GM23338 (cell line): ENCODE data around the gene DLG2. TPM values are rescaled to one million over a fixed set of nuclear protein-coding genes. Genes with fewer than 3 reads are reported as not detected.

Experiments
- ATAC-seq: fragments of 200-7000 bp; cut with Tn5 transposase; 3 replicates; pipeline ENCODE4 v1.9.1; 2020
- DNase-seq: peaks from one replicate; pipeline ENCODE4 v3.0.0-alpha.2; 2015; ENCODE audit warnings: low spot score
- H2AFZ ChIP-seq: fragments of 200-600 bp; sonication (generic); 2 replicates; pipeline ENCODE4 v1.8.0; 2016; ENCODE audit warnings: antibody characterized with exemption, mild to moderate bottlenecking, moderate library complexity
- H3F3A ChIP-seq: fragments of 200-600 bp; sonication (generic); replicated peaks from 2 replicates; pipeline ENCODE4 v1.8.0; 2017; ENCODE audit warnings: antibody characterized with exemption, mixed run types, low read depth
- H3K27ac ChIP-seq: fragments of 200-600 bp; sonication (generic); 2 replicates; pipeline ENCODE4 v1.6.1; 2016; ENCODE audit warnings: low read depth
- H3K27me3 ChIP-seq: fragments of 200-600 bp; sonication (generic); 2 replicates; pipeline ENCODE4 v1.8.0; 2016; ENCODE audit warnings: mild to moderate bottlenecking, mixed run types, moderate library complexity; ENCODE audit not compliant: insufficient read depth
- H3K36me3 ChIP-seq: fragments of 200-600 bp; sonication (generic); 2 replicates; pipeline ENCODE4 v1.8.0; 2016; ENCODE audit warnings: mild to moderate bottlenecking; ENCODE audit not compliant: insufficient read depth
- H3K4me1 ChIP-seq: fragments of 200-600 bp; sonication (generic); 2 replicates; pipeline ENCODE4 v1.8.0; 2016; ENCODE audit warnings: mild to moderate bottlenecking, moderate library complexity; ENCODE audit not compliant: insufficient read depth
- H3K4me2 ChIP-seq: fragments of 200-600 bp; sonication (generic); 2 replicates; pipeline ENCODE4 v1.7.1; 2017; ENCODE audit warnings: mixed run types
- H3K4me3 ChIP-seq: fragments of 200-600 bp; sonication (generic); 2 replicates; pipeline ENCODE4 v1.6.1; 2016; ENCODE audit warnings: mixed run types
- H3K79me2 ChIP-seq: fragments of 200-600 bp; sonication (generic); replicated peaks from 2 replicates; pipeline ENCODE4 v1.8.0; 2017; ENCODE audit warnings: mild to moderate bottlenecking; ENCODE audit not compliant: insufficient read depth
- H3K9me2 ChIP-seq: fragments of 200-600 bp; sonication (generic); 2 replicates; pipeline ENCODE4 v1.8.0; 2017; ENCODE audit not compliant: insufficient read depth
- H4K20me1 ChIP-seq: fragments of 200-600 bp; sonication (generic); replicated peaks from 2 replicates; pipeline ENCODE4 v1.8.0; 2017; ENCODE audit warnings: mild to moderate bottlenecking; ENCODE audit not compliant: insufficient read depth
- H3K27ac Mint-ChIP-seq: 2 replicates; pipeline ENCODE4 v1.8.0; 2020; ENCODE audit warnings: inconsistent platforms, mild to moderate bottlenecking, moderate library complexity, mixed read lengths
- H3K27me3 Mint-ChIP-seq: 3 replicates; pipeline ENCODE4 v1.8.0; 2022; ENCODE audit warnings: low read depth, mild to moderate bottlenecking, moderate library complexity, mixed read lengths, inconsistent platforms; ENCODE audit not compliant: insufficient read depth, poor library complexity
- H3K36me3 Mint-ChIP-seq: 3 replicates; pipeline ENCODE4 v1.8.0; 2021; ENCODE audit warnings: low read depth, mild to moderate bottlenecking, inconsistent platforms, moderate library complexity, mixed read lengths
- H3K4me1 Mint-ChIP-seq: 3 replicates; pipeline ENCODE4 v1.8.0; 2020; ENCODE audit warnings: mild to moderate bottlenecking, inconsistent platforms, mixed read lengths
- H3K4me3 Mint-ChIP-seq: 3 replicates; pipeline ENCODE4 v1.8.0; 2021; ENCODE audit warnings: moderate library complexity, mild to moderate bottlenecking, inconsistent platforms, mixed read lengths
- H3K9me3 Mint-ChIP-seq: 3 replicates; pipeline ENCODE4 v1.8.0; 2020; ENCODE audit warnings: moderate library complexity, mild to moderate bottlenecking, inconsistent platforms, mixed read lengths
- CREB1 ChIP-seq: fragments of 250-450 bp; sonication (Bioruptor Pico); IDR thresholded peaks from 2 replicates; pipeline ENCODE4 v1.5.0; 2020; ENCODE audit warnings: low read depth, mild to moderate bottlenecking, moderate library complexity
- EZH2 ChIP-seq: fragments of 200-600 bp; sonication (generic); IDR thresholded peaks from one replicate; pipeline ENCODE4 v1.8.0; 2017; ENCODE audit warnings: antibody characterized with exemption, mild to moderate bottlenecking, low read depth; ENCODE audit not compliant: unreplicated experiment
- EZH2phosphoT487 ChIP-seq: fragments of 200-600 bp; sonication (generic); IDR thresholded peaks from one replicate; pipeline ENCODE4 v1.8.1; 2018; ENCODE audit warnings: antibody characterized with exemption; ENCODE audit not compliant: unreplicated experiment
- JUNB ChIP-seq: IDR thresholded peaks from one replicate; pipeline ENCODE4 v1.6.1; 2016; ENCODE audit warnings: antibody characterized with exemption; ENCODE audit not compliant: unreplicated experiment
- NANOG ChIP-seq: IDR thresholded peaks from 2 replicates; pipeline ENCODE4 v1.6.1; 2016; ENCODE audit warnings: antibody characterized with exemption, borderline replicate concordance
- POLR2AphosphoS5 ChIP-seq: IDR thresholded peaks from 2 replicates; pipeline ENCODE4 v1.6.1; 2016; ENCODE audit warnings: antibody characterized with exemption, low read depth
- STAT1 ChIP-seq: IDR thresholded peaks from one replicate; pipeline ENCODE4 v1.6.1; 2016; ENCODE audit warnings: antibody characterized with exemption; ENCODE audit not compliant: unreplicated experiment
- ZNF114 ChIP-seq: fragments of 250-450 bp; sonication (Bioruptor Pico); IDR thresholded peaks from 2 replicates; pipeline ENCODE4 v1.5.0; 2020; ENCODE audit warnings: mild to moderate bottlenecking, moderate library complexity
- ZNF331 ChIP-seq: fragments of 250-450 bp; sonication (Bioruptor Pico); IDR thresholded peaks from 2 replicates; pipeline ENCODE4 v1.5.0; 2020; ENCODE audit warnings: low read depth, mild to moderate bottlenecking, moderate library complexity
- polyA plus RNA-seq: library from polyadenylated mRNA; unstranded; fragments of >200 nt; fragmentation: Nextera tagmentation; extraction: Ambion mirVana; gene quantifications from 2 replicates; pipeline ENCODE4 v1.2.1, GENCODE V29; 2016
- total RNA-seq: library from RNA; depleted of rRNA; stranded (reverse); fragments of >200 nt; shearing (Covaris generic); gene quantifications from 2 replicates; pipeline ENCODE4 v1.2.3, GENCODE V29; 2014
- TF ChIP-seq, protein P1 (sequence below): fragments of 250-450 bp; sonication (Bioruptor Pico); IDR thresholded peaks from 2 replicates; pipeline ENCODE4 v1.5.0; 2020; ENCODE audit warnings: mild to moderate bottlenecking, moderate library complexity

The DLG2 gene
- total and polyA plus RNA-seq, 2 experiments from 2014 or later: 19.8 to 21.5 TPM

DNA sequence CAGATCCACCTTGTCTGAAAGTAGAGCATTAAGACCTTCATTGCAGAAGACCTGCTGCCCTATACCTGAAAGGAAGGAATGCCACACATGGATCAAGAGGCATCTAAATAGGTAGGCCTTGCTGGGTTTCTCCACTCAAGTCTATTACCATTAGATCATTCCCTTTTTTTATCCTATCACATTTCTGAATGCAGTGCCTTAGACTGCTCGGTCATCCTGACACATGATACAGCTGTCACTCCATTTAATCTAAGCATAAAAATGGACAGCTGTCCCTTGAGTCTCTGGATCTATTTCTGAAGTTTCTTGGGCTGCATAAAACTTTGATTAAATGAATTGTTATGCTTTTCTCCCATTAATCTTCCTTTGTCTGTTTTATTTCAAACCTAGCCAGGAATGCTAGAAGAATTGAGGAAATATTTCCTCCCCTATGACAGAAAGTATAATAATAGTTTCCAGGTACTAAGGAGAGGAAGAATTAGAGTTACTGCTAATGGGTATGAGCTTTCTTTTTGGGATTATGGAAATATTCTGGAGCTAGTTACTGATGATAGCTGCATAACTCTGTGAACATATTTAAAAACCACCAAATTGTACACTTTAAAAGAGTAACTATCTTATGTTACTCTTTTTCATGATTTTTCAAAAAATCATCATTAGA is 88.0 kb downstream of the DLG2 start (continued):
- TF ChIP-seq, protein P1, sequence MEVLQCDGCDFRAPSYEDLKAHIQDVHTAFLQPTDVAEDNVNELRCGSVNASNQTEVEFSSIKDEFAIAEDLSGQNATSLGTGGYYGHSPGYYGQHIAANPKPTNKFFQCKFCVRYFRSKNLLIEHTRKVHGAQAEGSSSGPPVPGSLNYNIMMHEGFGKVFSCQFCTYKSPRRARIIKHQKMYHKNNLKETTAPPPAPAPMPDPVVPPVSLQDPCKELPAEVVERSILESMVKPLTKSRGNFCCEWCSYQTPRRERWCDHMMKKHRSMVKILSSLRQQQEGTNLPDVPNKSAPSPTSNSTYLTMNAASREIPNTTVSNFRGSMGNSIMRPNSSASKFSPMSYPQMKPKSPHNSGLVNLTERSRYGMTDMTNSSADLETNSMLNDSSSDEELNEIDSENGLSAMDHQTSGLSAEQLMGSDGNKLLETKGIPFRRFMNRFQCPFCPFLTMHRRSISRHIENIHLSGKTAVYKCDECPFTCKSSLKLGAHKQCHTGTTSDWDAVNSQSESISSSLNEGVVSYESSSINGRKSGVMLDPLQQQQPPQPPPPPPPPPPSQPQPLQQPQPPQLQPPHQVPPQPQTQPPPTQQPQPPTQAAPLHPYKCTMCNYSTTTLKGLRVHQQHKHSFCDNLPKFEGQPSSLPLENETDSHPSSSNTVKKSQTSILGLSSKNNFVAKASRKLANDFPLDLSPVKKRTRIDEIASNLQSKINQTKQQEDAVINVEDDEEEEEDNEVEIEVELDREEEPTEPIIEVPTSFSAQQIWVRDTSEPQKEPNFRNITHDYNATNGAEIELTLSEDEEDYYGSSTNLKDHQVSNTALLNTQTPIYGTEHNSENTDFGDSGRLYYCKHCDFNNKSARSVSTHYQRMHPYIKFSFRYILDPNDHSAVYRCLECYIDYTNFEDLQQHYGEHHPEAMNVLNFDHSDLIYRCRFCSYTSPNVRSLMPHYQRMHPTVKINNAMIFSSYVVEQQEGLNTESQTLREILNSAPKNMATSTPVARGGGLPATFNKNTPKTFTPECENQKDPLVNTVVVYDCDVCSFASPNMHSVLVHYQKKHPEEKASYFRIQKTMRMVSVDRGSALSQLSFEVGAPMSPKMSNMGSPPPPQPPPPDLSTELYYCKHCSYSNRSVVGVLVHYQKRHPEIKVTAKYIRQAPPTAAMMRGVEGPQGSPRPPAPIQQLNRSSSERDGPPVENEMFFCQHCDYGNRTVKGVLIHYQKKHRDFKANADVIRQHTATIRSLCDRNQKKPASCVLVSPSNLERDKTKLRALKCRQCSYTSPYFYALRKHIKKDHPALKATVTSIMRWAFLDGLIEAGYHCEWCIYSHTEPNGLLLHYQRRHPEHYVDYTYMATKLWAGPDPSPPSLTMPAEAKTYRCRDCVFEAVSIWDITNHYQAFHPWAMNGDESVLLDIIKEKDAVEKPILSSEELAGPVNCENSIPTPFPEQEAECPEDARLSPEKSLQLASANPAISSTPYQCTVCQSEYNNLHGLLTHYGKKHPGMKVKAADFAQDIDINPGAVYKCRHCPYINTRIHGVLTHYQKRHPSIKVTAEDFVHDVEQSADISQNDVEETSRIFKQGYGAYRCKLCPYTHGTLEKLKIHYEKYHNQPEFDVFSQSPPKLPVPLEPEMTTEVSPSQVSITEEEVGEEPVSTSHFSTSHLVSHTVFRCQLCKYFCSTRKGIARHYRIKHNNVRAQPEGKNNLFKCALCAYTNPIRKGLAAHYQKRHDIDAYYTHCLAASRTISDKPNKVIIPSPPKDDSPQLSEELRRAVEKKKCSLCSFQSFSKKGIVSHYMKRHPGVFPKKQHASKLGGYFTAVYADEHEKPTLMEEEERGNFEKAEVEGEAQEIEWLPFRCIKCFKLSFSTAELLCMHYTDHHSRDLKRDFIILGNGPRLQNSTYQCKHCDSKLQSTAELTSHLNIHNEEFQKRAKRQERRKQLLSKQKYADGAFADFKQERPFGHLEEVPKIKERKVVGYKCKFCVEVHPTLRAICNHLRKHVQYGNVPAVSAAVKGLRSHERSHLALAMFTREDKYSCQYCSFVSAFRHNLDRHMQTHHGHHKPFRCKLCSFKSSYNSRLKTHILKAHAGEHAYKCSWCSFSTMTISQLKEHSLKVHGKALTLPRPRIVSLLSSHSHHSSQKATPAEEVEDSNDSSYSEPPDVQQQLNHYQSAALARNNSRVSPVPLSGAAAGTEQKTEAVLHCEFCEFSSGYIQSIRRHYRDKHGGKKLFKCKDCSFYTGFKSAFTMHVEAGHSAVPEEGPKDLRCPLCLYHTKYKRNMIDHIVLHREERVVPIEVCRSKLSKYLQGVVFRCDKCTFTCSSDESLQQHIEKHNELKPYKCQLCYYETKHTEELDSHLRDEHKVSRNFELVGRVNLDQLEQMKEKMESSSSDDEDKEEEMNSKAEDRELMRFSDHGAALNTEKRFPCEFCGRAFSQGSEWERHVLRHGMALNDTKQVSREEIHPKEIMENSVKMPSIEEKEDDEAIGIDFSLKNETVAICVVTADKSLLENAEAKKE (CRISPR knock-in tag): no peak
- TF ChIP-seq NANOG (no peak), EZH2phosphoT487 (no peak), ZNF114 (CRISPR knock-in tag) (no peak), CREB1 (CRISPR knock-in tag) (no peak)

DNA sequence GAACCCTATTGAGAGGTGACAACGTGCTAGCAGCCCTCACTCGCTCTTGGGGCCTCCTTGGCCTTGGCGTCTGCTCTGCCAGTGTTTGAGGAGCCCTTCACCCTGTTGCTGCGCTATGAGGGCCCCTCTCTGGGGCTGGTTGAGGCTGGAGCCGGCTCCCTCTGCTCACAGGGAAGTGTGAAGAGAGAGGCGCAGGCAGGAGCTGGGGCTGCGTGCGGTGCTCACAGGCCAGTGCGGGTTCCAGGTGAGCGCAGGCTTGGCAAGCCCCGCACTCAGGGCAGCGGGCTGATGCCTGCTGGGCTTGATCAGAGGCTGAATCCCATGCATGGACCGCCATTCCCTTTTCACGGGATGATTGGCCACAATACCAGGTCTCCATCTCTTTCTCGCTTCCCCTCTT is 90.7 kb downstream of the DLG2 start:
- H3K4me3 ChIP-seq: no peak overlapping the region
- Mint-ChIP-seq H3K27me3 (peaks cover 5% of the 10 kb centered on the region), H3K4me3 (no peak overlapping the region), H3K27ac (no peak overlapping the region), H3K4me1 (peaks cover 21% of the 10 kb centered on the region), H3K36me3 (peaks cover 47% of the 10 kb centered on the region), H3K9me3 (peaks cover 32% of the 10 kb centered on the region)
- no peak overlapping the region; the same call in 1 of the 2 replicates for H2AFZ ChIP-seq
- H3K4me1 ChIP-seq: peaks cover 29% of the 10 kb centered on the region
- no peak overlapping the region for H3K27ac ChIP-seq
- TF ChIP-seq POLR2AphosphoS5 (no peak), CREB1 (CRISPR knock-in tag) (no peak), ZNF331 (CRISPR knock-in tag) (no peak), EZH2 (no peak), JUNB (no peak), STAT1 (no peak)
- H3K9me2 ChIP-seq: no peaks in the 10 kb centered on the region; the same call in 1 of the 2 replicates
- H3F3A ChIP-seq: peaks cover 5% of the 10 kb centered on the region; the same call in 1 of the 2 replicates
- H3K36me3 ChIP-seq: peaks cover 8% of the 10 kb centered on the region; the same call in 1 of the 2 replicates
- no peaks in the 10 kb centered on the region for H3K27me3 ChIP-seq
- no peak overlapping the region for H3K4me2 ChIP-seq
- no peaks in the 10 kb centered on the region for H3K79me2 ChIP-seq
- no peak for ATAC-seq
- H4K20me1 ChIP-seq: no peaks in the 10 kb centered on the region
- no peak for DNase-seq
